HEK293 (cell line): Measurements from ENCODE around the gene ADGRD1.

ENCODE experiments used
- CTCF ChIP-seq: fragments of 450-650 bp; formaldehyde crosslinking; IDR thresholded peaks from 2 replicates; pipeline ENCODE4 v1.5.1; 2016; ENCODE audit warnings: missing biosample characterization, missing genetic modification characterization
- GLIS1 ChIP-seq: fragments of 450-650 bp; formaldehyde crosslinking; IDR thresholded peaks from 2 replicates; pipeline ENCODE4 v1.5.1; 2016; ENCODE audit warnings: missing biosample characterization, missing genetic modification characterization
- GLIS2 ChIP-seq: fragments of 450-650 bp; formaldehyde crosslinking; IDR thresholded peaks from 2 replicates; pipeline ENCODE4 v1.5.1; 2016; ENCODE audit warnings: missing biosample characterization, missing genetic modification characterization
- KLF17 ChIP-seq: fragments of 450-650 bp; formaldehyde crosslinking; IDR thresholded peaks from 2 replicates; pipeline ENCODE4 v1.5.1; 2016; ENCODE audit warnings: missing biosample characterization, missing genetic modification characterization
- PRDM10 ChIP-seq: fragments of 450-650 bp; formaldehyde crosslinking; IDR thresholded peaks from 2 replicates; pipeline ENCODE4 v1.5.1; 2016; ENCODE audit warnings: missing biosample characterization, missing genetic modification characterization
- SP3 ChIP-seq: fragments of 450-650 bp; formaldehyde crosslinking; IDR thresholded peaks from 2 replicates; pipeline ENCODE4 v1.5.1; 2016; ENCODE audit warnings: missing biosample characterization, missing genetic modification characterization
- ZBTB17 ChIP-seq: fragments of 450-650 bp; formaldehyde crosslinking; IDR thresholded peaks from 2 replicates; pipeline ENCODE4 v1.5.1; 2016; ENCODE audit warnings: missing biosample characterization, missing genetic modification characterization
- ZBTB44 ChIP-seq: fragments of 450-650 bp; IDR thresholded peaks from 2 replicates; pipeline ENCODE4 v1.5.1; 2018; ENCODE audit warnings: missing biosample characterization, mild to moderate bottlenecking, missing genetic modification characterization
- ZBTB48 ChIP-seq: fragments of 450-650 bp; formaldehyde crosslinking; IDR thresholded peaks from 2 replicates; pipeline ENCODE4 v1.5.1; 2016; ENCODE audit warnings: missing biosample characterization, missing genetic modification characterization
- ZFP69B ChIP-seq: fragments of 450-650 bp; formaldehyde crosslinking; IDR thresholded peaks from 2 replicates; pipeline ENCODE4 v1.5.1; 2016; ENCODE audit warnings: missing biosample characterization, missing genetic modification characterization
- ZNF174 ChIP-seq: fragments of 450-650 bp; formaldehyde crosslinking; IDR thresholded peaks from 2 replicates; pipeline ENCODE4 v1.5.0; 2017; ENCODE audit warnings: missing biosample characterization, mild to moderate bottlenecking, missing genetic modification characterization
- ZNF2 ChIP-seq: fragments of 450-650 bp; formaldehyde crosslinking; IDR thresholded peaks from 2 replicates; pipeline ENCODE4 v1.5.1; 2016; ENCODE audit warnings: missing biosample characterization, missing genetic modification characterization
- ZNF223 ChIP-seq: fragments of 450-650 bp; formaldehyde crosslinking; IDR thresholded peaks from 2 replicates; pipeline ENCODE4 v1.5.1; 2016; ENCODE audit warnings: missing biosample characterization, missing genetic modification characterization
- ZNF391 ChIP-seq: fragments of 450-650 bp; formaldehyde crosslinking; IDR thresholded peaks from 2 replicates; pipeline ENCODE4 v1.5.1; 2016; ENCODE audit warnings: low read depth, missing biosample characterization, missing genetic modification characterization, borderline replicate concordance
- ZNF404 ChIP-seq: fragments of 450-650 bp; formaldehyde crosslinking; IDR thresholded peaks from 2 replicates; pipeline ENCODE4 v1.5.1; 2017; ENCODE audit warnings: missing biosample characterization, missing genetic modification characterization
- ZNF626 ChIP-seq: fragments of 450-650 bp; sonication (Bioruptor Pico); formaldehyde crosslinking; IDR thresholded peaks from 2 replicates; pipeline ENCODE4 v1.5.1; 2018; ENCODE audit warnings: missing biosample characterization, missing genetic modification characterization, inconsistent platforms
- ZNF704 ChIP-seq: fragments of 450-650 bp; formaldehyde crosslinking; IDR thresholded peaks from 2 replicates; pipeline ENCODE4 v1.5.1; 2016; ENCODE audit warnings: missing biosample characterization, missing genetic modification characterization
- ZNF747 ChIP-seq: fragments of 450-650 bp; formaldehyde crosslinking; IDR thresholded peaks from 2 replicates; pipeline ENCODE4 v1.5.1; 2016; ENCODE audit warnings: missing biosample characterization, missing genetic modification characterization
- ZSCAN4 ChIP-seq: fragments of 450-650 bp; formaldehyde crosslinking; IDR thresholded peaks from 2 replicates; pipeline ENCODE4 v1.5.1; 2017; ENCODE audit warnings: missing biosample characterization, missing genetic modification characterization
- TF ChIP-seq, protein P1 (sequence below): fragments of 450-650 bp; formaldehyde crosslinking; IDR thresholded peaks from 2 replicates; pipeline ENCODE4 v1.5.1; 2016; ENCODE audit warnings: missing biosample characterization, missing genetic modification characterization
- TF ChIP-seq, protein P2 (sequence below): fragments of 450-650 bp; formaldehyde crosslinking; IDR thresholded peaks from 2 replicates; pipeline ENCODE4 v1.5.1; 2016; ENCODE audit warnings: missing biosample characterization, missing genetic modification characterization

ADGRD1 gene

GRCh38 chr12:131132118-131132892 lies 178.6 kb downstream of the ADGRD1 start (continued):
- TF ChIP-seq CTCF (tag by site-specific recombination): peak; percentile 85
- TF ChIP-seq PRDM10 (tag by site-specific recombination): peak; percentile 69
- no peak for TF ChIP-seq ZNF747 (tag by site-specific recombination)
- peak; percentile 83 for TF ChIP-seq ZFP69B (tag by site-specific recombination)
- TF ChIP-seq ZNF174: no peak
- 0 out of 2 replicates have a peak, but pooled peaks have one; percentile 56 for TF ChIP-seq ZBTB48 (tag by site-specific recombination)
- peak; percentile 78 for TF ChIP-seq ZBTB17 (tag by site-specific recombination)
- TF ChIP-seq, protein P1, sequence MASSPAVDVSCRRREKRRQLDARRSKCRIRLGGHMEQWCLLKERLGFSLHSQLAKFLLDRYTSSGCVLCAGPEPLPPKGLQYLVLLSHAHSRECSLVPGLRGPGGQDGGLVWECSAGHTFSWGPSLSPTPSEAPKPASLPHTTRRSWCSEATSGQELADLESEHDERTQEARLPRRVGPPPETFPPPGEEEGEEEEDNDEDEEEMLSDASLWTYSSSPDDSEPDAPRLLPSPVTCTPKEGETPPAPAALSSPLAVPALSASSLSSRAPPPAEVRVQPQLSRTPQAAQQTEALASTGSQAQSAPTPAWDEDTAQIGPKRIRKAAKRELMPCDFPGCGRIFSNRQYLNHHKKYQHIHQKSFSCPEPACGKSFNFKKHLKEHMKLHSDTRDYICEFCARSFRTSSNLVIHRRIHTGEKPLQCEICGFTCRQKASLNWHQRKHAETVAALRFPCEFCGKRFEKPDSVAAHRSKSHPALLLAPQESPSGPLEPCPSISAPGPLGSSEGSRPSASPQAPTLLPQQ (tag by site-specific recombination): peak; percentile 75
- TF ChIP-seq ZNF223: peak; percentile 83
- TF ChIP-seq ZNF704 (tag by site-specific recombination): no peak
- TF ChIP-seq ZBTB44 (tag by site-specific recombination): peak; percentile 85
- TF ChIP-seq GLIS1: peak; percentile 79
- TF ChIP-seq ZNF404 (tag by site-specific recombination): no peak
- TF ChIP-seq, protein P2, sequence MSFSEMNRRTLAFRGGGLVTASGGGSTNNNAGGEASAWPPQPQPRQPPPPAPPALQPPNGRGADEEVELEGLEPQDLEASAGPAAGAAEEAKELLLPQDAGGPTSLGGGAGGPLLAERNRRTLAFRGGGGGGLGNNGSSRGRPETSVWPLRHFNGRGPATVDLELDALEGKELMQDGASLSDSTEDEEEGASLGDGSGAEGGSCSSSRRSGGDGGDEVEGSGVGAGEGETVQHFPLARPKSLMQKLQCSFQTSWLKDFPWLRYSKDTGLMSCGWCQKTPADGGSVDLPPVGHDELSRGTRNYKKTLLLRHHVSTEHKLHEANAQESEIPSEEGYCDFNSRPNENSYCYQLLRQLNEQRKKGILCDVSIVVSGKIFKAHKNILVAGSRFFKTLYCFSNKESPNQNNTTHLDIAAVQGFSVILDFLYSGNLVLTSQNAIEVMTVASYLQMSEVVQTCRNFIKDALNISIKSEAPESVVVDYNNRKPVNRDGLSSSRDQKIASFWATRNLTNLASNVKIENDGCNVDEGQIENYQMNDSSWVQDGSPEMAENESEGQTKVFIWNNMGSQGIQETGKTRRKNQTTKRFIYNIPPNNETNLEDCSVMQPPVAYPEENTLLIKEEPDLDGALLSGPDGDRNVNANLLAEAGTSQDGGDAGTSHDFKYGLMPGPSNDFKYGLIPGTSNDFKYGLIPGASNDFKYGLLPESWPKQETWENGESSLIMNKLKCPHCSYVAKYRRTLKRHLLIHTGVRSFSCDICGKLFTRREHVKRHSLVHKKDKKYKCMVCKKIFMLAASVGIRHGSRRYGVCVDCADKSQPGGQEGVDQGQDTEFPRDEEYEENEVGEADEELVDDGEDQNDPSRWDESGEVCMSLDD: peak; percentile 71
- TF ChIP-seq SP3: peak; percentile 57
- peak; percentile 89 for TF ChIP-seq ZNF2 (tag by site-specific recombination)
- peak; percentile 30; the same call in 1 of the 2 replicates for TF ChIP-seq ZSCAN4 (tag by site-specific recombination)
- TF ChIP-seq ZNF391 (tag by site-specific recombination): 0 out of 2 replicates have a peak, but pooled peaks have one; percentile 29
- TF ChIP-seq ZNF626: no peak
- TF ChIP-seq GLIS2 (tag by site-specific recombination): peak; percentile 76
- TF ChIP-seq KLF17 (tag by site-specific recombination): 0 out of 2 replicates have a peak, but pooled peaks have one; percentile 71
